ENCODE results near the gene TENT4A. TPM values are rescaled to one million over a fixed set of nuclear protein-coding genes. Genes with fewer than 3 reads are reported as not detected.

TENT4A gene
- total and polyA plus RNA-seq, 2 of the 13 experiments (the other 11 are each of a cell fraction or from before 2014, with no cell fraction given) = 6.3 to 13.3 TPM

DNA sequence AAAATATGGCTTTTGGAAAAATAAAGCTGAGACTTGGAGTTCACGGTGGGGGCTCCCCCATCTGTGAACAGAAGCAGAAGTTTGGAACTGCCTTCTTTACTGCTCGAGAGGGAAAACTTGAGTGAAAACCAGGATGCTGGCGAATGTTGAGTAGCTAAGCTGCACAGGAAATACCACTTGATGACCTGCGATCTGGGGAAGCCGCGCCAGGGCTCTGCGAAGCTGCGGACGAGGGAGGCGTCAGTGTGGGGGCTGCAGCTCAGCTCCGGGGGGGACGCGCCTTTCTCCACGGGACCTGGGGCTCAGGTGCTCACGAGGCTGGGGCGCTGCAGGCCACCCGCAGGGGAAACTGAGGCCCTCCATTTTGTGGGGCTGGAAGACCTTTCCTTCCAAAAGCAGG is 62.3 kb downstream of the TENT4A start:
- BruUV-seq (replicated peaks) = no TSS peak
- H3K9me3 ChIP-seq (ENCODE audit: low read length) = no peaks in the 10 kb centered on the region
- ChIA-PET CTCF (ENCODE audit: low intra/inter-chr PET ratio, low total read pairs) (no interaction called here), POLR2A (no interaction called here)
- H3K79me2 ChIP-seq (ENCODE audit: insufficient read depth, low read length) = no peaks in the 10 kb centered on the region
- no peak for DNase-seq (ENCODE audit: low spot score)
- H3K4me3 ChIP-seq (replicated peaks in 1 of 3; ENCODE audit: insufficient read depth in 1 of 3, low read depth in 2 of 3, low read length in 3 of 3) = no peak overlapping the region
- intact Hi-C loops (cut with micrococcal nuclease; ENCODE audit: unreplicated experiment) (no loop called here), in situ Hi-C loops (cut with HindIII; ENCODE audit: extremely low pct_ligation_motif_present, low pct_unique_long_range_greater_than_20kb) (no loop called here)
- H3K9ac ChIP-seq (ENCODE audit: insufficient read depth, low read depth, low read length) = no peak overlapping the region
- no peak overlapping the region for H3K27ac ChIP-seq (ENCODE audit: extremely low read length, insufficient read depth, low read length)
- H3K27me3 ChIP-seq (ENCODE audit: control insufficient read depth in 1 of 2, insufficient read depth in 2 of 2, low read length in 2 of 2) = peaks cover 0 to 3% of the 10 kb centered on the region in 2 experiments; a peak in 1 of 5 replicates
- no peak overlapping the region for H3K4me2 ChIP-seq (ENCODE audit: low read depth, low read length)
- H3K36me3 ChIP-seq (replicated peaks in 1 of 2; ENCODE audit: control insufficient read depth in 1 of 2, insufficient read depth in 2 of 2, low read length in 2 of 2) = no peaks in the 10 kb centered on the region
- H2AFZ ChIP-seq (ENCODE audit: low read length) = no peak overlapping the region
- no peak for ATAC-seq
- no peak for FAIRE-seq
- H4K20me1 ChIP-seq (ENCODE audit: insufficient read depth, low read length) = no peaks in the 10 kb centered on the region
- WGBS (ENCODE audit: low lambda C conversion rate) = 68% methylated on average over 11 of the region's 17 CpGs
- H3K4me1 ChIP-seq (ENCODE audit: insufficient read depth, low read length) = no peaks in the 10 kb centered on the region
- TF ChIP-seq POLR2AphosphoS5 (IDR thresholded peaks at IDR 0.05; ENCODE audit: low read depth, low read length) = no peak
- no peak for TF ChIP-seq ESRRA (CRISPR knock-in tag; IDR thresholded peaks at IDR 0.05; ENCODE audit: low read depth)
- TF ChIP-seq, protein P1, sequence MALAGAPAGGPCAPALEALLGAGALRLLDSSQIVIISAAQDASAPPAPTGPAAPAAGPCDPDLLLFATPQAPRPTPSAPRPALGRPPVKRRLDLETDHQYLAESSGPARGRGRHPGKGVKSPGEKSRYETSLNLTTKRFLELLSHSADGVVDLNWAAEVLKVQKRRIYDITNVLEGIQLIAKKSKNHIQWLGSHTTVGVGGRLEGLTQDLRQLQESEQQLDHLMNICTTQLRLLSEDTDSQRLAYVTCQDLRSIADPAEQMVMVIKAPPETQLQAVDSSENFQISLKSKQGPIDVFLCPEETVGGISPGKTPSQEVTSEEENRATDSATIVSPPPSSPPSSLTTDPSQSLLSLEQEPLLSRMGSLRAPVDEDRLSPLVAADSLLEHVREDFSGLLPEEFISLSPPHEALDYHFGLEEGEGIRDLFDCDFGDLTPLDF (CRISPR knock-in tag; IDR thresholded peaks at IDR 0.05) = no peak
- TF ChIP-seq, protein P2, sequence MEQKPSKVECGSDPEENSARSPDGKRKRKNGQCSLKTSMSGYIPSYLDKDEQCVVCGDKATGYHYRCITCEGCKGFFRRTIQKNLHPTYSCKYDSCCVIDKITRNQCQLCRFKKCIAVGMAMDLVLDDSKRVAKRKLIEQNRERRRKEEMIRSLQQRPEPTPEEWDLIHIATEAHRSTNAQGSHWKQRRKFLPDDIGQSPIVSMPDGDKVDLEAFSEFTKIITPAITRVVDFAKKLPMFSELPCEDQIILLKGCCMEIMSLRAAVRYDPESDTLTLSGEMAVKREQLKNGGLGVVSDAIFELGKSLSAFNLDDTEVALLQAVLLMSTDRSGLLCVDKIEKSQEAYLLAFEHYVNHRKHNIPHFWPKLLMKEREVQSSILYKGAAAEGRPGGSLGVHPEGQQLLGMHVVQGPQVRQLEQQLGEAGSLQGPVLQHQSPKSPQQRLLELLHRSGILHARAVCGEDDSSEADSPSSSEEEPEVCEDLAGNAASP (CRISPR knock-in tag; IDR thresholded peaks at IDR 0.05; ENCODE audit: borderline replicate concordance) = no peak
- no peak for TF ChIP-seq BCL6 (CRISPR knock-in tag; IDR thresholded peaks at IDR 0.05)
- TF ChIP-seq, protein P3, sequence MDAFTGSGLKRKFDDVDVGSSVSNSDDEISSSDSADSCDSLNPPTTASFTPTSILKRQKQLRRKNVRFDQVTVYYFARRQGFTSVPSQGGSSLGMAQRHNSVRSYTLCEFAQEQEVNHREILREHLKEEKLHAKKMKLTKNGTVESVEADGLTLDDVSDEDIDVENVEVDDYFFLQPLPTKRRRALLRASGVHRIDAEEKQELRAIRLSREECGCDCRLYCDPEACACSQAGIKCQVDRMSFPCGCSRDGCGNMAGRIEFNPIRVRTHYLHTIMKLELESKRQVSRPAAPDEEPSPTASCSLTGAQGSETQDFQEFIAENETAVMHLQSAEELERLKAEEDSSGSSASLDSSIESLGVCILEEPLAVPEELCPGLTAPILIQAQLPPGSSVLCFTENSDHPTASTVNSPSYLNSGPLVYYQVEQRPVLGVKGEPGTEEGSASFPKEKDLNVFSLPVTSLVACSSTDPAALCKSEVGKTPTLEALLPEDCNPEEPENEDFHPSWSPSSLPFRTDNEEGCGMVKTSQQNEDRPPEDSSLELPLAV (CRISPR knock-in tag; conservative IDR thresholded peaks at IDR 0.05; ENCODE audit: low read depth) = no peak
- no peak for TF ChIP-seq ZNF557 (CRISPR knock-in tag; IDR thresholded peaks at IDR 0.05)
- TF ChIP-seq ZNF7 (CRISPR knock-in tag; IDR thresholded peaks at IDR 0.05) = no peak
- TF ChIP-seq RXRA (CRISPR knock-in tag; IDR thresholded peaks at IDR 0.05) = no peak
- TF ChIP-seq, protein P4, sequence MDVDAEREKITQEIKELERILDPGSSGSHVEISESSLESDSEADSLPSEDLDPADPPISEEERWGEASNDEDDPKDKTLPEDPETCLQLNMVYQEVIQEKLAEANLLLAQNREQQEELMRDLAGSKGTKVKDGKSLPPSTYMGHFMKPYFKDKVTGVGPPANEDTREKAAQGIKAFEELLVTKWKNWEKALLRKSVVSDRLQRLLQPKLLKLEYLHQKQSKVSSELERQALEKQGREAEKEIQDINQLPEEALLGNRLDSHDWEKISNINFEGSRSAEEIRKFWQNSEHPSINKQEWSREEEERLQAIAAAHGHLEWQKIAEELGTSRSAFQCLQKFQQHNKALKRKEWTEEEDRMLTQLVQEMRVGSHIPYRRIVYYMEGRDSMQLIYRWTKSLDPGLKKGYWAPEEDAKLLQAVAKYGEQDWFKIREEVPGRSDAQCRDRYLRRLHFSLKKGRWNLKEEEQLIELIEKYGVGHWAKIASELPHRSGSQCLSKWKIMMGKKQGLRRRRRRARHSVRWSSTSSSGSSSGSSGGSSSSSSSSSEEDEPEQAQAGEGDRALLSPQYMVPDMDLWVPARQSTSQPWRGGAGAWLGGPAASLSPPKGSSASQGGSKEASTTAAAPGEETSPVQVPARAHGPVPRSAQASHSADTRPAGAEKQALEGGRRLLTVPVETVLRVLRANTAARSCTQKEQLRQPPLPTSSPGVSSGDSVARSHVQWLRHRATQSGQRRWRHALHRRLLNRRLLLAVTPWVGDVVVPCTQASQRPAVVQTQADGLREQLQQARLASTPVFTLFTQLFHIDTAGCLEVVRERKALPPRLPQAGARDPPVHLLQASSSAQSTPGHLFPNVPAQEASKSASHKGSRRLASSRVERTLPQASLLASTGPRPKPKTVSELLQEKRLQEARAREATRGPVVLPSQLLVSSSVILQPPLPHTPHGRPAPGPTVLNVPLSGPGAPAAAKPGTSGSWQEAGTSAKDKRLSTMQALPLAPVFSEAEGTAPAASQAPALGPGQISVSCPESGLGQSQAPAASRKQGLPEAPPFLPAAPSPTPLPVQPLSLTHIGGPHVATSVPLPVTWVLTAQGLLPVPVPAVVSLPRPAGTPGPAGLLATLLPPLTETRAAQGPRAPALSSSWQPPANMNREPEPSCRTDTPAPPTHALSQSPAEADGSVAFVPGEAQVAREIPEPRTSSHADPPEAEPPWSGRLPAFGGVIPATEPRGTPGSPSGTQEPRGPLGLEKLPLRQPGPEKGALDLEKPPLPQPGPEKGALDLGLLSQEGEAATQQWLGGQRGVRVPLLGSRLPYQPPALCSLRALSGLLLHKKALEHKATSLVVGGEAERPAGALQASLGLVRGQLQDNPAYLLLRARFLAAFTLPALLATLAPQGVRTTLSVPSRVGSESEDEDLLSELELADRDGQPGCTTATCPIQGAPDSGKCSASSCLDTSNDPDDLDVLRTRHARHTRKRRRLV (CRISPR knock-in tag; IDR thresholded peaks at IDR 0.05) = no peak
- TF ChIP-seq, protein P5, sequence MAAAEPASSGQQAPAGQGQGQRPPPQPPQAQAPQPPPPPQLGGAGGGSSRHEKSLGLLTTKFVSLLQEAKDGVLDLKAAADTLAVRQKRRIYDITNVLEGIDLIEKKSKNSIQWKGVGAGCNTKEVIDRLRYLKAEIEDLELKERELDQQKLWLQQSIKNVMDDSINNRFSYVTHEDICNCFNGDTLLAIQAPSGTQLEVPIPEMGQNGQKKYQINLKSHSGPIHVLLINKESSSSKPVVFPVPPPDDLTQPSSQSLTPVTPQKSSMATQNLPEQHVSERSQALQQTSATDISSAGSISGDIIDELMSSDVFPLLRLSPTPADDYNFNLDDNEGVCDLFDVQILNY (CRISPR knock-in tag; conservative IDR thresholded peaks at IDR 0.05) = no peak
- TF ChIP-seq, protein P6, sequence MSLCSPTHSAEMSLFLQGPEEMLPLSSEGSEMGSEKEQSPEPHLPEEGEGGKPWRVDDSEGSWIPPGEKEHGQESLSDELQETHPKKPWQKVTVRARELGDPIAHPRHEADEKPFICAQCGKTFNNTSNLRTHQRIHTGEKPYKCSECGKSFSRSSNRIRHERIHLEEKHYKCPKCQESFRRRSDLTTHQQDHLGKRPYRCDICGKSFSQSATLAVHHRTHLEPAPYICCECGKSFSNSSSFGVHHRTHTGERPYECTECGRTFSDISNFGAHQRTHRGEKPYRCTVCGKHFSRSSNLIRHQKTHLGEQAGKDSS (CRISPR knock-in tag; IDR thresholded peaks at IDR 0.05; ENCODE audit: borderline replicate concordance, low read depth) = no peak
- TF ChIP-seq KMT2B (CRISPR knock-in tag; IDR thresholded peaks at IDR 0.05) = no peak
- no peak for TF ChIP-seq NR2C2 (CRISPR knock-in tag; IDR thresholded peaks at IDR 0.05; ENCODE audit: borderline replicate concordance)
- TF ChIP-seq ZNF367 (CRISPR knock-in tag; IDR thresholded peaks at IDR 0.05; ENCODE audit: borderline replicate concordance) = no peak

All from HepG2 (cell line).